HCT116 (cell line): ENCODE data around the gene MBD3L3. TPM values are rescaled to one million over a fixed set of nuclear protein-coding genes. Genes with fewer than 3 reads are reported as not detected.

Experiments
- ATAC-seq: fragments of 200-7000 bp; cut with Tn5 transposase; 2 replicates; pipeline ENCODE4 v1.9.1; 2020; ENCODE audit warnings: mild to moderate bottlenecking, moderate library complexity
- BruUV-seq: library from RNA; stranded (reverse); fragments of 400-500 nt; replicated peaks from 2 replicates; lab custom pipeline; 2021; lab: Mats Ljungman, UMichigan
- CTCF ChIA-PET: fragments of 300-600 bp; sonication (Branson Sonifier 250); formaldehyde crosslinking; loops from one replicate; lab custom pipeline; 2021; ENCODE audit warnings: antibody characterized with exemption; lab: Charles Lee
- POLR2A ChIA-PET: fragments of 300-600, 350-600 bp; sonication (Branson Sonifier 250); formaldehyde crosslinking; loops from one replicate; lab custom pipeline; 2021; ENCODE audit warnings: antibody characterized with exemption; lab: Charles Lee
- RAD21 ChIA-PET, 2 experiments: fragments of 300-600 bp; sonication (Branson Sonifier 250); formaldehyde crosslinking; loops; one replicate each; lab custom pipeline; 2023; ENCODE audit warnings: low total read pairs in 2 of 2; ENCODE audit not compliant: uncharacterized antibody in 2 of 2, unreplicated experiment in 2 of 2, low non-redundant PET in 1 of 2; lab: Charles Lee
- DNase-seq: peaks from one replicate; pipeline ENCODE4 v3.0.0-alpha.2; 2010; ENCODE audit warnings: low read depth, low spot score
- H2AFZ ChIP-seq: fragments of 200-600 bp; shearing (Covaris generic), sonication (generic); 2 replicates; pipeline ENCODE4 v1.6.1; 2017; ENCODE audit warnings: low read depth, mixed run types, mixed read lengths, antibody characterized with exemption, low read length; ENCODE audit not compliant: poor library complexity, severe bottlenecking
- H3K27ac ChIP-seq: 2 replicates; pipeline ENCODE4 v1.5.1; 2012; ENCODE audit warnings: low read depth, low read length
- H3K27me3 ChIP-seq: fragments of 200-600 bp; sonication (generic); 2 replicates; pipeline ENCODE4 v1.6.1; 2016; ENCODE audit warnings: mixed run types, low read length, mixed read lengths; ENCODE audit not compliant: insufficient read depth
- H3K36me3 ChIP-seq, 2 experiments: fragments of 200-500 bp in 1 of 2; fragments of 200-600 bp in 1 of 2; sonication (Bioruptor generic) in 1 of 2; sonication (generic) in 1 of 2; 2 replicates each; pipeline versions ENCODE4 v1.5.1 to v1.6.1; 2014 to 2016; ENCODE audit warnings: low read length in 2 of 2, inconsistent platforms in 1 of 2, mixed read lengths in 1 of 2, mixed run types in 1 of 2; ENCODE audit not compliant: insufficient read depth in 2 of 2, control insufficient read depth in 1 of 2
- H3K4me1 ChIP-seq, 2 experiments: fragments of 200-600 bp in 1 of 2; sonication (generic) in 1 of 2; 2 replicates each; pipeline versions ENCODE4 v1.5.1 to v1.6.1; 2012 to 2017; ENCODE audit warnings: low read length in 2 of 2, inconsistent platforms in 1 of 2, mild to moderate bottlenecking in 1 of 2, mixed read lengths in 1 of 2, mixed run types in 1 of 2, moderate library complexity in 1 of 2; ENCODE audit not compliant: insufficient read depth in 2 of 2, control insufficient read depth in 1 of 2
- H3K4me2 ChIP-seq: fragments of 200-600 bp; sonication (generic); 2 replicates; pipeline ENCODE4 v1.6.1; 2017; ENCODE audit warnings: mixed run types, low read length, mixed read lengths
- H3K4me3 ChIP-seq, 2 experiments: fragments of 200-600 bp in 1 of 2; sonication (generic) in 1 of 2; replicated peaks in 1 of 2; 2 replicates each; pipeline ENCODE4 v1.5.1; 2011 to 2016; ENCODE audit warnings: low read length in 2 of 2, control low read depth in 1 of 2, low read depth in 1 of 2, mild to moderate bottlenecking in 1 of 2, mixed read lengths in 1 of 2, mixed run types in 1 of 2
- H3K79me2 ChIP-seq: fragments of 200-600 bp; sonication (generic); 2 replicates; pipeline ENCODE4 v1.6.1; 2017; ENCODE audit warnings: mild to moderate bottlenecking, mixed run types, low read length, moderate library complexity, mixed read lengths; ENCODE audit not compliant: insufficient read depth
- H3K9ac ChIP-seq: fragments of 200-600 bp; sonication (generic); 2 replicates; pipeline ENCODE4 v1.6.1; 2016; ENCODE audit warnings: low read length, mixed read lengths
- H3K9me2 ChIP-seq: fragments of 200-600 bp; sonication (generic), shearing (Covaris generic); 2 replicates; pipeline ENCODE4 v1.6.1; 2017; ENCODE audit warnings: mixed run types, mild to moderate bottlenecking, moderate library complexity; ENCODE audit not compliant: insufficient read depth
- H3K9me3 ChIP-seq, 2 experiments: fragments of 200-500 bp in 1 of 2; fragments of 200-600 bp in 1 of 2; sonication (Bioruptor generic) in 1 of 2; sonication (generic) in 1 of 2; 2 replicates each; pipeline ENCODE4 v1.6.1; 2014 to 2017; ENCODE audit warnings: low read length in 2 of 2, mixed read lengths in 2 of 2, inconsistent platforms in 1 of 2, low read depth in 1 of 2, mild to moderate bottlenecking in 1 of 2, mixed run types in 1 of 2, moderate library complexity in 1 of 2; ENCODE audit not compliant: control insufficient read depth in 1 of 2, insufficient read depth in 1 of 2
- H4K20me1 ChIP-seq: fragments of 200-600 bp; sonication (generic), shearing (Covaris generic); 2 replicates; pipeline ENCODE4 v1.6.1; 2017; ENCODE audit warnings: mixed run types, mild to moderate bottlenecking, moderate library complexity; ENCODE audit not compliant: insufficient read depth
- CBX3 ChIP-seq: IDR thresholded peaks from 2 replicates; pipeline ENCODE4 v1.6.1; 2012; ENCODE audit warnings: low read depth
- ELF1 ChIP-seq: IDR thresholded peaks from 2 replicates; pipeline ENCODE4 v1.6.1; 2012; ENCODE audit warnings: low read depth, borderline replicate concordance
- EZH2 ChIP-seq: fragments of 200-600 bp; sonication (generic); IDR thresholded peaks from 2 replicates; pipeline ENCODE4 v1.6.1; 2017; ENCODE audit warnings: antibody characterized with exemption, mixed run types
- POLR2A ChIP-seq: IDR thresholded peaks from 2 replicates; pipeline ENCODE4 v1.7.0; 2011; ENCODE audit warnings: borderline replicate concordance; ENCODE audit not compliant: insufficient read depth, insufficient read length; ENCODE audit errors: extremely low read depth
- POLR2AphosphoS5 ChIP-seq: IDR thresholded peaks from 2 replicates; pipeline ENCODE4 v1.6.1; 2011; ENCODE audit warnings: mild to moderate bottlenecking, low read depth, low read length, moderate library complexity
- SIN3A ChIP-seq: IDR thresholded peaks from 2 replicates; pipeline ENCODE4 v1.6.1; 2012; ENCODE audit warnings: low read depth
- SRF ChIP-seq: IDR thresholded peaks from 2 replicates; pipeline ENCODE4 v1.6.1; 2012; ENCODE audit warnings: low read depth
- TCF7L2 ChIP-seq: IDR thresholded peaks from 2 replicates; pipeline ENCODE4 v1.7.0; 2011; ENCODE audit warnings: borderline replicate concordance, inconsistent platforms; ENCODE audit not compliant: insufficient read depth, insufficient read length; ENCODE audit errors: extremely low read depth
- YY1 ChIP-seq: IDR thresholded peaks from 2 replicates; pipeline ENCODE4 v1.6.1; 2011; ENCODE audit warnings: low read length, low read depth, moderate library complexity, mild to moderate bottlenecking; ENCODE audit not compliant: insufficient replicate concordance; ENCODE audit errors: extremely low read depth
- intact Hi-C: fragments of 100-400 bp; cut with micrococcal nuclease; formaldehyde crosslinking; loops from 2 replicates; pipeline ENCODE4 v1.10.0; 2022
- total RNA-seq: library from RNA; stranded (reverse); gene quantifications from one replicate; pipeline ENCODE4 v1.2.1, GENCODE V29; 2021; ENCODE audit not compliant: unreplicated experiment
- TF ChIP-seq, protein P1 (sequence below): IDR thresholded peaks from 2 replicates; pipeline ENCODE4 v1.6.1; 2012; ENCODE audit warnings: low read depth
- TF ChIP-seq, protein P2 (sequence below): IDR thresholded peaks from 2 replicates; pipeline ENCODE4 v1.6.1; 2012
- TF ChIP-seq, protein P3 (sequence below), 3 experiments: fragments of 200-600 bp in 1 of 3; sonication (generic) in 1 of 3; IDR thresholded peaks in 2 of 3; conservative IDR thresholded peaks in 1 of 3; 2 replicates each; pipeline ENCODE4 v1.5.1; 2012 to 2017; ENCODE audit warnings: low read depth in 2 of 3, low read length in 2 of 3, antibody characterized with exemption in 1 of 3, borderline replicate concordance in 1 of 3, control low read depth in 1 of 3, mild to moderate bottlenecking in 1 of 3, mixed read lengths in 1 of 3, mixed run types in 1 of 3, moderate library complexity in 1 of 3; ENCODE audit not compliant: insufficient read depth in 1 of 3
- TF ChIP-seq, protein P4 (sequence below): IDR thresholded peaks from 2 replicates; pipeline ENCODE4 v1.6.1; 2011; ENCODE audit warnings: mild to moderate bottlenecking, low read length, moderate library complexity; ENCODE audit not compliant: insufficient replicate concordance; ENCODE audit errors: extremely low read depth
- TF ChIP-seq, protein P5 (sequence below): IDR thresholded peaks from 2 replicates; pipeline ENCODE4 v1.6.1; 2012

MBD3L3 gene
- total RNA-seq, 1 experiment from 2014 or later: not detected

DNA sequence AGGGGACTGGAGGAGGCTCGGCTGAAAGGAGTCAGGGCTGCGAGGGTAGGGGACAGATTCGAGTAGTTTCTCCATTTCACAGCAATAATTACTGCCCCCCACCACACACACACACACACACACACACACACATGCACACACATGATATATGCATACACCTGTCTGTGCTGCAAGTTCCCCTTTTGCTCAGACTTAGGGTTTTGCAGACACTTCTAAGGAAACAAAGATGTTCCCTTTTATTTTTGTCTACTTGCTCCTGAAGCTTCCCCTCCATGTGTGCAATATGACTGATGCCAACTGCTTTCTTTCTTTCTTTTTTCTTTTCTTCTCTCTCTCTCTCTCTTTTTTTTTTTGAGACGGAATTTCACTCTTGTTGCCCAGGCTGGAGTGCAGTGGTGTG is 50.6 kb downstream of the MBD3L3 start:
- TF ChIP-seq EZH2: no peak
- TF ChIP-seq TCF7L2: no peak
- TF ChIP-seq, protein P1, sequence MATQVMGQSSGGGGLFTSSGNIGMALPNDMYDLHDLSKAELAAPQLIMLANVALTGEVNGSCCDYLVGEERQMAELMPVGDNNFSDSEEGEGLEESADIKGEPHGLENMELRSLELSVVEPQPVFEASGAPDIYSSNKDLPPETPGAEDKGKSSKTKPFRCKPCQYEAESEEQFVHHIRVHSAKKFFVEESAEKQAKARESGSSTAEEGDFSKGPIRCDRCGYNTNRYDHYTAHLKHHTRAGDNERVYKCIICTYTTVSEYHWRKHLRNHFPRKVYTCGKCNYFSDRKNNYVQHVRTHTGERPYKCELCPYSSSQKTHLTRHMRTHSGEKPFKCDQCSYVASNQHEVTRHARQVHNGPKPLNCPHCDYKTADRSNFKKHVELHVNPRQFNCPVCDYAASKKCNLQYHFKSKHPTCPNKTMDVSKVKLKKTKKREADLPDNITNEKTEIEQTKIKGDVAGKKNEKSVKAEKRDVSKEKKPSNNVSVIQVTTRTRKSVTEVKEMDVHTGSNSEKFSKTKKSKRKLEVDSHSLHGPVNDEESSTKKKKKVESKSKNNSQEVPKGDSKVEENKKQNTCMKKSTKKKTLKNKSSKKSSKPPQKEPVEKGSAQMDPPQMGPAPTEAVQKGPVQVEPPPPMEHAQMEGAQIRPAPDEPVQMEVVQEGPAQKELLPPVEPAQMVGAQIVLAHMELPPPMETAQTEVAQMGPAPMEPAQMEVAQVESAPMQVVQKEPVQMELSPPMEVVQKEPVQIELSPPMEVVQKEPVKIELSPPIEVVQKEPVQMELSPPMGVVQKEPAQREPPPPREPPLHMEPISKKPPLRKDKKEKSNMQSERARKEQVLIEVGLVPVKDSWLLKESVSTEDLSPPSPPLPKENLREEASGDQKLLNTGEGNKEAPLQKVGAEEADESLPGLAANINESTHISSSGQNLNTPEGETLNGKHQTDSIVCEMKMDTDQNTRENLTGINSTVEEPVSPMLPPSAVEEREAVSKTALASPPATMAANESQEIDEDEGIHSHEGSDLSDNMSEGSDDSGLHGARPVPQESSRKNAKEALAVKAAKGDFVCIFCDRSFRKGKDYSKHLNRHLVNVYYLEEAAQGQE: no peak
- TF ChIP-seq, protein P2, sequence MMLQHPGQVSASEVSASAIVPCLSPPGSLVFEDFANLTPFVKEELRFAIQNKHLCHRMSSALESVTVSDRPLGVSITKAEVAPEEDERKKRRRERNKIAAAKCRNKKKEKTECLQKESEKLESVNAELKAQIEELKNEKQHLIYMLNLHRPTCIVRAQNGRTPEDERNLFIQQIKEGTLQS: no peak
- TF ChIP-seq, protein P3, sequence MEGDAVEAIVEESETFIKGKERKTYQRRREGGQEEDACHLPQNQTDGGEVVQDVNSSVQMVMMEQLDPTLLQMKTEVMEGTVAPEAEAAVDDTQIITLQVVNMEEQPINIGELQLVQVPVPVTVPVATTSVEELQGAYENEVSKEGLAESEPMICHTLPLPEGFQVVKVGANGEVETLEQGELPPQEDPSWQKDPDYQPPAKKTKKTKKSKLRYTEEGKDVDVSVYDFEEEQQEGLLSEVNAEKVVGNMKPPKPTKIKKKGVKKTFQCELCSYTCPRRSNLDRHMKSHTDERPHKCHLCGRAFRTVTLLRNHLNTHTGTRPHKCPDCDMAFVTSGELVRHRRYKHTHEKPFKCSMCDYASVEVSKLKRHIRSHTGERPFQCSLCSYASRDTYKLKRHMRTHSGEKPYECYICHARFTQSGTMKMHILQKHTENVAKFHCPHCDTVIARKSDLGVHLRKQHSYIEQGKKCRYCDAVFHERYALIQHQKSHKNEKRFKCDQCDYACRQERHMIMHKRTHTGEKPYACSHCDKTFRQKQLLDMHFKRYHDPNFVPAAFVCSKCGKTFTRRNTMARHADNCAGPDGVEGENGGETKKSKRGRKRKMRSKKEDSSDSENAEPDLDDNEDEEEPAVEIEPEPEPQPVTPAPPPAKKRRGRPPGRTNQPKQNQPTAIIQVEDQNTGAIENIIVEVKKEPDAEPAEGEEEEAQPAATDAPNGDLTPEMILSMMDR (IDR thresholded peaks at IDR 0.05 in 2 of 3, conservative IDR thresholded peaks at IDR 0.05 in 1 of 3; ENCODE audit: borderline replicate concordance in 1 of 3, insufficient read depth in 1 of 3, low read depth in 2 of 3, low read length in 2 of 3): no peak
- no peak for TF ChIP-seq ELF1
- TF ChIP-seq YY1: no peak
- TF ChIP-seq SRF: no peak
- no peak for TF ChIP-seq SIN3A
- TF ChIP-seq, protein P4, sequence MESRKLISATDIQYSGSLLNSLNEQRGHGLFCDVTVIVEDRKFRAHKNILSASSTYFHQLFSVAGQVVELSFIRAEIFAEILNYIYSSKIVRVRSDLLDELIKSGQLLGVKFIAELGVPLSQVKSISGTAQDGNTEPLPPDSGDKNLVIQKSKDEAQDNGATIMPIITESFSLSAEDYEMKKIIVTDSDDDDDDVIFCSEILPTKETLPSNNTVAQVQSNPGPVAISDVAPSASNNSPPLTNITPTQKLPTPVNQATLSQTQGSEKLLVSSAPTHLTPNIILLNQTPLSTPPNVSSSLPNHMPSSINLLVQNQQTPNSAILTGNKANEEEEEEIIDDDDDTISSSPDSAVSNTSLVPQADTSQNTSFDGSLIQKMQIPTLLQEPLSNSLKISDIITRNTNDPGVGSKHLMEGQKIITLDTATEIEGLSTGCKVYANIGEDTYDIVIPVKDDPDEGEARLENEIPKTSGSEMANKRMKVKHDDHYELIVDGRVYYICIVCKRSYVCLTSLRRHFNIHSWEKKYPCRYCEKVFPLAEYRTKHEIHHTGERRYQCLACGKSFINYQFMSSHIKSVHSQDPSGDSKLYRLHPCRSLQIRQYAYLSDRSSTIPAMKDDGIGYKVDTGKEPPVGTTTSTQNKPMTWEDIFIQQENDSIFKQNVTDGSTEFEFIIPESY: no peak
- TF ChIP-seq, protein P5, sequence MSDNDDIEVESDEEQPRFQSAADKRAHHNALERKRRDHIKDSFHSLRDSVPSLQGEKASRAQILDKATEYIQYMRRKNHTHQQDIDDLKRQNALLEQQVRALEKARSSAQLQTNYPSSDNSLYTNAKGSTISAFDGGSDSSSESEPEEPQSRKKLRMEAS: no peak
- no peak for TF ChIP-seq POLR2A
- no peak for TF ChIP-seq POLR2AphosphoS5
- no peak for TF ChIP-seq CBX3
- intact Hi-C loops: no loop called here
- RAD21 ChIA-PET: no interaction called here

More for the DNA sequence above, 50.6 kb downstream of the MBD3L3 start:
- H3K36me3 ChIP-seq: no peaks in the 10 kb centered on the region
- H3K4me3 ChIP-seq: no peak overlapping the region
- H3K9me2 ChIP-seq: no peaks in the 10 kb centered on the region
- H3K27ac ChIP-seq: no peak overlapping the region
- BruUV-seq: no TSS peak
- H3K27me3 ChIP-seq: no peaks in the 10 kb centered on the region
- H3K4me1 ChIP-seq: no peaks in the 10 kb centered on the region
- H4K20me1 ChIP-seq: no peaks in the 10 kb centered on the region
- H3K9me3 ChIP-seq: no peaks in the 10 kb centered on the region
- no peaks in the 10 kb centered on the region for H3K79me2 ChIP-seq
- no peak overlapping the region for H2AFZ ChIP-seq
- CTCF ChIA-PET: no interaction called here
- ATAC-seq (no peak), DNase-seq (no peak)
- no peak overlapping the region for H3K4me2 ChIP-seq
- no peak overlapping the region for H3K9ac ChIP-seq
- POLR2A ChIA-PET: no interaction called here
